Tibial nerve (tissue), 4 donors: ENCODE data around the gene PPP1R3F.

Experiments
- CTCF ChIP-seq, 5 experiments: fragments of 200-600 bp in 3 of 5; fragments of 450-650 bp in 2 of 5; sonication (generic) in 3 of 5; IDR thresholded peaks; one replicate each; pipeline ENCODE4 v1.5.1; 2016 to 2019; ENCODE audit warnings: antibody characterized with exemption in 5 of 5, mild to moderate bottlenecking in 3 of 5, moderate library complexity in 2 of 5
- EP300 ChIP-seq, 2 donors: sonication (generic); formaldehyde crosslinking; IDR thresholded peaks; one replicate each; pipeline ENCODE4 v1.6.1; 2017; ENCODE audit warnings: antibody characterized with exemption in 2 of 2, mild to moderate bottlenecking in 1 of 2
- POLR2A ChIP-seq, 2 donors: fragments of 450-650 bp; IDR thresholded peaks; one replicate each; pipeline ENCODE4 v1.6.1; 2017; ENCODE audit warnings: antibody characterized with exemption in 2 of 2, mild to moderate bottlenecking in 2 of 2, moderate library complexity in 2 of 2

GRCh38 chrX:49226946-49227345 is 42.6 kb upstream of the PPP1R3F start:
- TF ChIP-seq POLR2A (IDR thresholded peaks at IDR 0.05) (no peak), CTCF (IDR thresholded peaks at IDR 0.05) (no peak), EP300 (IDR thresholded peaks at IDR 0.05) (no peak)
